Measurements from ENCODE around the gene MRFAP1L1.

MRFAP1L1 gene

DNA sequence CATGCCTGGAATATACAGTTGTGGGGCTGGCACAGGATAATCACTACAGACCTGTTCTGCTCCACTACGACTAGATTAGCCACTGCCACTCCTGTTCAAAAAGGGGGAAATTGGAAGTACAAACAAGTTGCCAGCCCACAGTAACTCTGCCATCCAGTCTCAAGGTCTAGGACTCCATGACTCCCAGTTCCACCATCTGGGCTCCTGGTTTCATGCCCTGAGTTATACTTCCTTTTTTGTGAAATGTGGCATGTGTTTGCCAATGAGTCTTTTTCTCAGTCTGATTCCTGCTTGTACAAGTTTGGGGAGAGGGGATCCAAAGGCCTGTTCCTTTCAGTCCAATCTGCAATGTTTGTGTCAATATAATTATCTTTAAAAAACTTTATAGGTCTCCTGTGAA, 5.3 kb upstream of the MRFAP1L1 start:
- H3K4me3 ChIP-seq (ENCODE audit: low read depth, low read length): no peak overlapping the region
- H3K27me3 ChIP-seq (ENCODE audit: control insufficient read depth, insufficient read depth, low read length): peaks cover 11% of the 10 kb centered on the region; the same call in 1 of the 2 replicates
- no peaks in the 10 kb centered on the region for H3K36me3 ChIP-seq (ENCODE audit: control insufficient read depth, insufficient read depth, low read length)
- H3K9ac ChIP-seq (ENCODE audit: low read depth, low read length): no peak overlapping the region
- H3K27ac ChIP-seq (ENCODE audit: low read depth, low read length): no peak overlapping the region
- H3K9me3 ChIP-seq (ENCODE audit: control insufficient read depth, insufficient read depth, low read length): no peaks in the 10 kb centered on the region
- peaks cover 11% of the 10 kb centered on the region for H3K4me1 ChIP-seq (ENCODE audit: control insufficient read depth, insufficient read depth, low read length)

DNA sequence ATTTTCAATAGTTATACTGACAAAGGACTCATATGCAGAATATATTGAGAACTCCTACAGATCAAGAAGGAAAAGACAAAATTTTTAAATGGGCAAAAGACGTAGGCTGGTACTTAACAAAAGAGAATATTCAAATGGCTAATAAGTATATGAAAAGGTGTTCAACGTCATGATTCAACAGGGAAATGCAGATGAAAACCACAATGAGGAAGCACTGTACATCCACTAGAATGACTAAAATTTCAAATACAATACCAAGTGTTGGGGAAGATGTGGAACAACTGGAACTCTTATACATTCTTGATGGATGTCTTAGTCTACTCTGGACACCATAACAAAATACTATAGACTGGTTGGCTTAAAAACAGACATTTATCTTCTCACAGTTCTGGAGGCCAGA, 1.3 kb upstream of the MRFAP1L1 start:
- no peak overlapping the region for H3K9ac ChIP-seq (ENCODE audit: low read depth, low read length)
- H3K36me3 ChIP-seq (ENCODE audit: control insufficient read depth, insufficient read depth, low read length): peaks cover 13% of the 10 kb centered on the region
- H3K9me3 ChIP-seq (ENCODE audit: control insufficient read depth, insufficient read depth, low read length): no peaks in the 10 kb centered on the region
- H3K4me3 ChIP-seq (ENCODE audit: low read depth, low read length): no peak overlapping the region
- peaks cover 17% of the 10 kb centered on the region for H3K4me1 ChIP-seq (ENCODE audit: control insufficient read depth, insufficient read depth, low read length)
- H3K27me3 ChIP-seq (ENCODE audit: control insufficient read depth, insufficient read depth, low read length): peaks cover 11% of the 10 kb centered on the region; the same call in 1 of the 2 replicates
- H3K27ac ChIP-seq (ENCODE audit: low read depth, low read length): no peak overlapping the region

DNA sequence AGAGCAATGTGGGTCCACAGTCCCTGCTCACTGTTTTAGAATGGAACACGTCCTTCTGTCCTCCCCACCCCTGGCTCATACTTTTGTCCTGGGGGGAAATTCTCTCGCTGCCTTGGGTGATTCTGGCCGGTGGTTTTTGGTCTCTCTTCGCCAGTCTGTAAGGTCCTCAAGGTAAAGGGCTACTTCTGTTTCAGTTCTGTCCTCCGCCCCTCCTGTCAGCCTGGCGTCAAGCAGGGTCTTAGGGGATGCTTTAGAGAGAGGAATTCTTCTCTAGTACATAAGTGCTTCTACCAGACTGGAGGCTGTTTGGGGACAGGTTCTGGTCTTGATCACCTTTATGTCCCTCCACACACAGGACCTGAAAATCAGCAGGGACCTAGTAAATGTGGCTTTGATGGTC, 617 bp upstream of the MRFAP1L1 start:
- H3K4me3 ChIP-seq (ENCODE audit: low read depth, low read length): peak overlapping the region; percentile 98
- H3K9ac ChIP-seq (ENCODE audit: low read depth, low read length): peak overlapping the region; percentile 17; the same call in 1 of the 2 replicates
- peaks cover 13% of the 10 kb centered on the region for H3K4me1 ChIP-seq (ENCODE audit: control insufficient read depth, insufficient read depth, low read length)
- H3K9me3 ChIP-seq (ENCODE audit: control insufficient read depth, insufficient read depth, low read length): no peaks in the 10 kb centered on the region
- peaks cover 11% of the 10 kb centered on the region; the same call in 1 of the 2 replicates for H3K27me3 ChIP-seq (ENCODE audit: control insufficient read depth, insufficient read depth, low read length)
- H3K27ac ChIP-seq (ENCODE audit: low read depth, low read length): no peak overlapping the region
- peaks cover 13% of the 10 kb centered on the region for H3K36me3 ChIP-seq (ENCODE audit: control insufficient read depth, insufficient read depth, low read length)

DNA sequence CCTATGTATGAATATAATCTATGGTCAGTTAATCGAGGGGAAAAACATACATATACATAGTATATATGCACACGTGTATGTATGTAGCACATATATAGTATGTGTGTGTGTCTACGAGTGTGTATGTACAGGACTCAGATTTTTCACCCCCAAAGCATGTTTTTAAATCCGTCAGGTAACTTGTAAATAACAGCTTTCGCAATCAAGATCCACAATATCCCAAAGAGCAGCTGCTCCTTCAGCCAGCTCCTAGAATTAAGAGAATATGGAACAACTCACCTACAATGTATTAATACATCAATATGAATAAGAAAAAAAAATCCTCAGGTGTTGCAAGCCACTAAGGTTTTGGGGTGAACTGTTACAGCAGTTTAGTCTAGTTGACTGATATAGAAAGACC, 3.5 kb downstream of the MRFAP1L1 start:
- H3K27me3 ChIP-seq (ENCODE audit: control insufficient read depth, insufficient read depth, low read length): peaks cover 8% of the 10 kb centered on the region; the same call in 1 of the 2 replicates
- no peak overlapping the region for H3K4me3 ChIP-seq (ENCODE audit: low read depth, low read length)

GRCh38 chr4:6705646-6706045, 4.0 kb downstream of the MRFAP1L1 start:
- Histone ChIP-seq H3K36me3 (ENCODE audit: control insufficient read depth, insufficient read depth, low read length) (peaks cover 21% of the 10 kb centered on the region), H3K27me3 (ENCODE audit: control insufficient read depth, insufficient read depth, low read length) (peaks cover 2% of the 10 kb centered on the region; the same call in 1 of the 2 replicates), H3K9me3 (ENCODE audit: control insufficient read depth, insufficient read depth, low read length) (no peaks in the 10 kb centered on the region), H3K4me3 (ENCODE audit: low read depth, low read length) (no peak overlapping the region), H3K4me1 (ENCODE audit: control insufficient read depth, insufficient read depth, low read length) (peaks cover 13% of the 10 kb centered on the region), H3K27ac (ENCODE audit: low read depth, low read length) (no peak overlapping the region), H3K9ac (ENCODE audit: low read depth, low read length) (no peak overlapping the region)

More for the DNA sequence above, 3.5 kb downstream of the MRFAP1L1 start:
- peaks cover 21% of the 10 kb centered on the region for H3K36me3 ChIP-seq (ENCODE audit: control insufficient read depth, insufficient read depth, low read length)
- H3K4me1 ChIP-seq (ENCODE audit: control insufficient read depth, insufficient read depth, low read length): peaks cover 13% of the 10 kb centered on the region
- no peak overlapping the region for H3K9ac ChIP-seq (ENCODE audit: low read depth, low read length)
- H3K27ac ChIP-seq (ENCODE audit: low read depth, low read length): no peak overlapping the region
- no peaks in the 10 kb centered on the region for H3K9me3 ChIP-seq (ENCODE audit: control insufficient read depth, insufficient read depth, low read length)

DNA sequence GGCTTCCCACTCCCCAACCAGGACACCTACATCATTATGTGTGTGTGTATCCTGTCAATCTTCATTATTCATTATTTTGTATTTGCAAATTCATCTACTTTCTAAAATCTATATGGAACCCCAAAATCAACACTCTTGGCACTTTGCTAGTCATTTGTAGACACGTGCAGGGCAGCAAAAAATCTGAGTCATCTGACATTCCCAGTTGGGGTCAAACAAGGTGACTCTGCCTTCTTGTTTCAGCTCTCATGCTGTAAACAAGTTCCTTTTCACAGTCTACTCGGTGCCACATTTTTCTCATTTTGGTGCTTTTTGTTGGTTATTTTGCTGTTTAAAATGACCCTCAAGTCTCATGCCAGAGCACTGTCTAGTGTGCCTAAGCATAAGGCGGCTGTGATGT, 5.9 kb downstream of the MRFAP1L1 start:
- Histone ChIP-seq H3K4me3 (ENCODE audit: low read depth, low read length) (no peak overlapping the region), H3K9ac (ENCODE audit: low read depth, low read length) (no peak overlapping the region), H3K4me1 (ENCODE audit: control insufficient read depth, insufficient read depth, low read length) (peaks cover 13% of the 10 kb centered on the region), H3K9me3 (ENCODE audit: control insufficient read depth, insufficient read depth, low read length) (no peaks in the 10 kb centered on the region), H3K27me3 (ENCODE audit: control insufficient read depth, insufficient read depth, low read length) (no peaks in the 10 kb centered on the region), H3K36me3 (ENCODE audit: control insufficient read depth, insufficient read depth, low read length) (peaks cover 25% of the 10 kb centered on the region), H3K27ac (ENCODE audit: low read depth, low read length) (no peak overlapping the region)

DNA sequence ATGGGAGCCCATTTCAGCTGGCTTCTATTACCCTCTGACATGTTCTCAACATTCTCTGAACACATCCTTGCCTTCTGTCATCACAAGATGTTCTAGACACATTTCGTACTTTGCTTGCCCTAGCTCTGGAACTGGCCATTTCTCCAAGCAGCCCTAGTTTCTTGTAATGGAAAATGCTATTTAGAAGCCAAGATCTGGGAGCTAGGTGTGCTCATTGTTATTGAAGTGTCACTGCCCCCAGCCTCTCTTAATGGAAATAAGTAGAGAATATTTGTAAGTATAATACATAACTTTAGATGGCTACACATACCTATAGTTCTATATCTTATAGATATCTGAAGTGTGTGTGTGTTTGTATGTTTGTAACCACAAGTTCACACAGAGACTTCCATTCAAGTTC, 6.9 kb downstream of the MRFAP1L1 start:
- Histone ChIP-seq H3K27me3 (ENCODE audit: control insufficient read depth, insufficient read depth, low read length) (no peaks in the 10 kb centered on the region), H3K9me3 (ENCODE audit: control insufficient read depth, insufficient read depth, low read length) (no peaks in the 10 kb centered on the region), H3K4me1 (ENCODE audit: control insufficient read depth, insufficient read depth, low read length) (peaks cover 5% of the 10 kb centered on the region; the same call in 1 of the 2 replicates), H3K4me3 (ENCODE audit: low read depth, low read length) (no peak overlapping the region), H3K27ac (ENCODE audit: low read depth, low read length) (no peak overlapping the region), H3K36me3 (ENCODE audit: control insufficient read depth, insufficient read depth, low read length) (peaks cover 21% of the 10 kb centered on the region), H3K9ac (ENCODE audit: low read depth, low read length) (no peak overlapping the region)

DNA sequence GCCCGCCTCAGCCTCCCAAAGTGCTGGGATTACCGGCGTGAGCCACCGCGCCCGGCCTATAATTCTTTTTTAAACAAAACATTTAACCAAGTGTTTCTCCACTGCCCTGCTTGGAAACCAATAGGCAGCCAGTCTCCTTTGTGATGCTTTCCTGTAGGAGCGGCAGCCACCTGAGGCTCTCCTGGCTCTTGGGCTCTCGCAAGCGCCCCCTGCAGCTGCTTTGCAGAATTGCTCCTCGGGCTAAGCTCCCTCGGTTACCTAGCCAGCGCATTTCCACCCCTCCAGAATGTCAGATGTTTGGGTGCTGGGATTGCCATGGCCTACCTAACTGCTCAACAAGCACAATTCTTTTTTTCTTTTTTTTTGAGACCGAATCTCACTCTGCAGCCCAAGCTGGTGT, 8.3 kb downstream of the MRFAP1L1 start:
- Histone ChIP-seq H3K27me3 (ENCODE audit: control insufficient read depth, insufficient read depth, low read length) (no peaks in the 10 kb centered on the region), H3K9me3 (ENCODE audit: control insufficient read depth, insufficient read depth, low read length) (no peaks in the 10 kb centered on the region), H3K27ac (ENCODE audit: low read depth, low read length) (no peak overlapping the region), H3K36me3 (ENCODE audit: control insufficient read depth, insufficient read depth, low read length) (peaks cover 12% of the 10 kb centered on the region), H3K4me3 (ENCODE audit: low read depth, low read length) (no peak overlapping the region), H3K4me1 (ENCODE audit: control insufficient read depth, insufficient read depth, low read length) (no peaks in the 10 kb centered on the region), H3K9ac (ENCODE audit: low read depth, low read length) (no peak overlapping the region)

DNA sequence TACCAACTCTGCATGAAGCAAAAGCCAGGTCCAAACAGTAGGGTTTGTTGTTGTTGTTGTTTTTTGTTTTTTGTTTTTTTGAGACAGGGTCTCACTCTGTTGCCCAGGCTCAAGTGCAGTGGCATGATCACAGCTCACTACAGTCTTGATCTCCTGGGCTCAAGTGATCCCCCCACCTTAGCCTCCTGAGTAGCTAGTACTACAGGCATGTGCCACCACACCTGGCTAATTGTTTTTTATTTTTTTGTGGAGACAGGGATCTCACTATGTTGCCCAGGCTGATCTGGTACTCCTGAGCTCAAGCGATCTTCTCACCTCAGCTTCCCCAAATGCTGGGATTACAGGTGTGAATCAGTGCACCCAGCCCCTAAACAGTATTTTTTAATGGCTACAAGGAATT, 9.8 kb downstream of the MRFAP1L1 start:
- no peaks in the 10 kb centered on the region for H3K27me3 ChIP-seq (ENCODE audit: control insufficient read depth, insufficient read depth, low read length)
- no peak overlapping the region for H3K27ac ChIP-seq (ENCODE audit: low read depth, low read length)
- no peaks in the 10 kb centered on the region for H3K4me1 ChIP-seq (ENCODE audit: control insufficient read depth, insufficient read depth, low read length)
- H3K36me3 ChIP-seq (ENCODE audit: control insufficient read depth, insufficient read depth, low read length): peaks cover 12% of the 10 kb centered on the region
- no peaks in the 10 kb centered on the region for H3K9me3 ChIP-seq (ENCODE audit: control insufficient read depth, insufficient read depth, low read length)
- H3K9ac ChIP-seq (ENCODE audit: low read depth, low read length): no peak overlapping the region
- H3K4me3 ChIP-seq (ENCODE audit: low read depth, low read length): no peak overlapping the region

DNA sequence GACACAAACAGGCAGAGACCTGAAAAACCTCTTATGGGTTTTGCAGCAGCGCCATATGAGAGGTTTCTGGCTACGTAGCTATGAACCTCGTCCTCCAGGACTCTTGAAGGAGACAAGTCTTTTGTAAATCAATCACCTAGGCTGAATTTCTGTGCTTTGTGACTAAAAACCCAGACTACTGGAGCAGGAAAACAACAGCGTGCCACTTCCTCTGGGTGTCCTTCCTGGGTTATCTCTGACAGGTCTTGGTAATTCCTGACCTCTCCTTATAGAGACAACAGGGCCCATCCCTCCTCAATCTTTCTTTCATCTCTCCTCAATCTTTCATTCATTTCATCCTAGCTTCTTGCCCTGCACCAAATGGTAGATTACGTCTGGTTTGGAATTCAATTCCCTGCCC, 10.3 kb downstream of the MRFAP1L1 start:
- peaks cover 12% of the 10 kb centered on the region for H3K36me3 ChIP-seq (ENCODE audit: control insufficient read depth, insufficient read depth, low read length)
- no peaks in the 10 kb centered on the region for H3K27me3 ChIP-seq (ENCODE audit: control insufficient read depth, insufficient read depth, low read length)
- H3K27ac ChIP-seq (ENCODE audit: low read depth, low read length): no peak overlapping the region

DNA sequence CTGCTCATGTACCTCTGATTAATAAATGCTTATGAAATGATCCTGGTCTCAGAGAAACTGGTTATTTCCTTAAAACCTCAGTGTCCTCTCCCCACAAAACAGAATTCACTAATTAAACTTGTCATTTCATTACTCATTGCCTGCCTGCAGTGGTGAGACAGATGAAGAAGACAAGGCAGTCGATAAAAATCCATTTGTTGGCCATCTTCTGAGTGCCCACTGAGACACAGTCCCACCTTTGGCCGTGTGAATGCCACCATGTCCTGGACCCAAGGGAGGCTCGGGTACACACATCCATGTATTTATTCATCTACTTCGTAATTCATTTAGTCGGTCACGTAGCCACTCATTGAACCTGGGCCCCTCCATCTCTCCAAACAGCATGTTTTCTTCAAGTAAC, 12.5 kb downstream of the MRFAP1L1 start:
- Histone ChIP-seq H3K4me1 (ENCODE audit: control insufficient read depth, insufficient read depth, low read length) (no peaks in the 10 kb centered on the region), H3K4me3 (ENCODE audit: low read depth, low read length) (no peak overlapping the region), H3K9me3 (ENCODE audit: control insufficient read depth, insufficient read depth, low read length) (no peaks in the 10 kb centered on the region), H3K9ac (ENCODE audit: low read depth, low read length) (no peak overlapping the region), H3K27ac (ENCODE audit: low read depth, low read length) (no peak overlapping the region), H3K36me3 (ENCODE audit: control insufficient read depth, insufficient read depth, low read length) (peaks cover 4% of the 10 kb centered on the region; the same call in 1 of the 2 replicates), H3K27me3 (ENCODE audit: control insufficient read depth, insufficient read depth, low read length) (no peaks in the 10 kb centered on the region)

More for the DNA sequence above, 10.3 kb downstream of the MRFAP1L1 start:
- Histone ChIP-seq H3K9ac (ENCODE audit: low read depth, low read length) (no peak overlapping the region), H3K9me3 (ENCODE audit: control insufficient read depth, insufficient read depth, low read length) (no peaks in the 10 kb centered on the region), H3K4me3 (ENCODE audit: low read depth, low read length) (no peak overlapping the region), H3K4me1 (ENCODE audit: control insufficient read depth, insufficient read depth, low read length) (no peaks in the 10 kb centered on the region)

DNA sequence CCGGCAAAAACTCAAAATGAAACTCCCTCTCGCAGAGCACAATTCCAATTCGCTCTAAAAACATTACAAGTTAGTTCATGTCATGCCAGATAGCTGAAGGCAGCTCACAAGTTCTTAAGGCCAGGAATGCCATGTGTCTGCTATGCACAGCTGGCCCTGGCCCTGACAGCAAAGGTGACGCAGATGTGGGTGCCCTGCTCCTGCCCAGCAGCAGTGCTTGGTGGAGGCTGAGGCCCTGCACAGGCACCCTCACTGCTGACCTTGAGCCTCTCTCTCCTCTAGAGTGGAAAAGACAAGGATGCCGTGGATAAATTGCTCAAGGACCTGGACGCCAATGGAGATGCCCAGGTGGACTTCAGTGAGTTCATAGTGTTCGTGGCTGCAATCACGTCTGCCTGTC, 13.1 kb downstream of the MRFAP1L1 start:
- H3K27me3 ChIP-seq (ENCODE audit: control insufficient read depth, insufficient read depth, low read length): no peaks in the 10 kb centered on the region
- H3K4me3 ChIP-seq (ENCODE audit: low read depth, low read length): no peak overlapping the region
- no peaks in the 10 kb centered on the region for H3K4me1 ChIP-seq (ENCODE audit: control insufficient read depth, insufficient read depth, low read length)
- H3K9me3 ChIP-seq (ENCODE audit: control insufficient read depth, insufficient read depth, low read length): no peaks in the 10 kb centered on the region
- peaks cover 4% of the 10 kb centered on the region; the same call in 1 of the 2 replicates for H3K36me3 ChIP-seq (ENCODE audit: control insufficient read depth, insufficient read depth, low read length)
- no peak overlapping the region for H3K27ac ChIP-seq (ENCODE audit: low read depth, low read length)
- no peak overlapping the region for H3K9ac ChIP-seq (ENCODE audit: low read depth, low read length)

Measured in HUES48 (cell line).